OCI-LY7 (cell line): Measurements from ENCODE around the gene SMO.

Experiments
- EZH2phosphoT487 ChIP-seq: fragments of 200-600 bp; sonication (generic); IDR thresholded peaks from 2 replicates; pipeline ENCODE4 v1.6.1; 2018; ENCODE audit warnings: low read depth, borderline replicate concordance, mild to moderate bottlenecking, mixed run types, antibody characterized with exemption, low read length, moderate library complexity, mixed read lengths
- TF ChIP-seq, protein P1 (sequence below): fragments of 200-600 bp; sonication (generic); conservative IDR thresholded peaks from 2 replicates; pipeline ENCODE4 v1.5.1; 2014; ENCODE audit warnings: mild to moderate bottlenecking, antibody characterized with exemption, low read length, moderate library complexity, mixed read lengths

- TF ChIP-seq, protein P1, sequence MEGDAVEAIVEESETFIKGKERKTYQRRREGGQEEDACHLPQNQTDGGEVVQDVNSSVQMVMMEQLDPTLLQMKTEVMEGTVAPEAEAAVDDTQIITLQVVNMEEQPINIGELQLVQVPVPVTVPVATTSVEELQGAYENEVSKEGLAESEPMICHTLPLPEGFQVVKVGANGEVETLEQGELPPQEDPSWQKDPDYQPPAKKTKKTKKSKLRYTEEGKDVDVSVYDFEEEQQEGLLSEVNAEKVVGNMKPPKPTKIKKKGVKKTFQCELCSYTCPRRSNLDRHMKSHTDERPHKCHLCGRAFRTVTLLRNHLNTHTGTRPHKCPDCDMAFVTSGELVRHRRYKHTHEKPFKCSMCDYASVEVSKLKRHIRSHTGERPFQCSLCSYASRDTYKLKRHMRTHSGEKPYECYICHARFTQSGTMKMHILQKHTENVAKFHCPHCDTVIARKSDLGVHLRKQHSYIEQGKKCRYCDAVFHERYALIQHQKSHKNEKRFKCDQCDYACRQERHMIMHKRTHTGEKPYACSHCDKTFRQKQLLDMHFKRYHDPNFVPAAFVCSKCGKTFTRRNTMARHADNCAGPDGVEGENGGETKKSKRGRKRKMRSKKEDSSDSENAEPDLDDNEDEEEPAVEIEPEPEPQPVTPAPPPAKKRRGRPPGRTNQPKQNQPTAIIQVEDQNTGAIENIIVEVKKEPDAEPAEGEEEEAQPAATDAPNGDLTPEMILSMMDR: peak; percentile 62
- TF ChIP-seq EZH2phosphoT487: no peak
These were observed 25.4 kb downstream of the SMO start for GRCh38 chr7:129213828-129214227.
